Mammary epithelial cell (primary cell): ENCODE data around the gene TCF3.

Source experiments
- CTCF ChIP-seq, 2 donors: IDR thresholded peaks in 1 of 2; conservative IDR thresholded peaks in 1 of 2; 2 replicates each; pipeline ENCODE4 v1.5.1; 2011 to 2012; ENCODE audit warnings: inconsistent platforms in 2 of 2, low read length in 2 of 2, mild to moderate bottlenecking in 2 of 2, control low read depth in 1 of 2, low read depth in 1 of 2; ENCODE audit not compliant: insufficient read depth in 1 of 2; ENCODE audit errors: extremely low read depth in 1 of 2
- EZH2 ChIP-seq: IDR thresholded peaks from 2 replicates; pipeline ENCODE4 v1.6.1; 2012; ENCODE audit warnings: low read length, inconsistent platforms, borderline replicate concordance

DNA sequence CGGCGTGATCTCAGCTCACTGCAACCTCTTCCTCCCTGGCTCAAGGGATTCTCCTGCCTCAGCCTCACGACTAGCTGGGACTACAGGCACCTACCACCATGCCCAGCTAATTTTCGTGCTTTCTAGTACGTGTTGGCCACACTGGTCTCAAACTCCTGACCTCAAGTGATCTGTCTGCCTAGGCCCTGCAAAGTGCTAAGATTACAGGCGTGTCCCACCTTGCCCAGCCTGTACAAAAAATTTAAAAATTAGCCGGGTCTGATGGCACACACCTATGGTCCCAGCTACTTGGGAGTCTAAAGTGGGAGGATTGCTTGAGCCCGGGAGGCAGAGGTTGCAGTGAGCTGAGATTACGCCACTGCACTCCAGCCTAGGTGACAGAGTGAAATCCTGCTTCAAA, 79.6 kb downstream of the TCF3 start:
- TF ChIP-seq EZH2 (no peak), CTCF (conservative IDR thresholded peaks at IDR 0.05 in 1 of 2, IDR thresholded peaks at IDR 0.05 in 1 of 2; ENCODE audit: extremely low read depth in 1 of 2, insufficient read depth in 1 of 2, low read depth in 1 of 2, low read length in 2 of 2) (no peak)
